Peyer's patch (tissue), 4 donors: Measurements from ENCODE around the gene SORCS3.

Source experiments
- CTCF ChIP-seq, 6 experiments: fragments of 450-650 bp in 4 of 6; fragments of 200-600 bp in 2 of 6; sonication (generic) in 1 of 6; IDR thresholded peaks; one replicate each; pipeline ENCODE4 v1.5.1; 2017 to 2019; ENCODE audit warnings: antibody characterized with exemption in 6 of 6, mild to moderate bottlenecking in 3 of 6, moderate library complexity in 1 of 6
- POLR2A ChIP-seq, 2 donors: fragments of 450-650 bp; IDR thresholded peaks; one replicate each; pipeline ENCODE4 v1.5.1; 2017; ENCODE audit warnings: antibody characterized with exemption in 2 of 2, mild to moderate bottlenecking in 2 of 2, moderate library complexity in 2 of 2

- no peak for TF ChIP-seq CTCF (IDR thresholded peaks at IDR 0.05)
- no peak for TF ChIP-seq POLR2A (IDR thresholded peaks at IDR 0.05)
Observed at GRCh38 chr10:104773105-104773504, 132.0 kb downstream of the SORCS3 start.
